PC-3 (cell line): ENCODE measurements around the gene AP5S1. TPM values are rescaled to one million over a fixed set of nuclear protein-coding genes. Genes with fewer than 3 reads are reported as not detected.
"Not testable (repeated sequence)": the region's sequence is repeated elsewhere in the genome, so short reads cannot be mapped to it uniquely, and the experiment has no call there.

Experiments used
- ATAC-seq: fragments of 200-7000 bp; cut with Tn5 transposase; 2 replicates; pipeline ENCODE4 v1.9.1; 2020; ENCODE audit warnings: mild to moderate bottlenecking, moderate library complexity
- BruUV-seq: library from RNA; stranded (reverse); fragments of 400-500 nt; replicated peaks from 2 replicates; lab custom pipeline; 2021; lab: Mats Ljungman, UMichigan
- CTCF ChIA-PET: fragments of 300-600 bp; sonication (Branson Sonifier 250); formaldehyde crosslinking; loops from one replicate; lab custom pipeline; 2022; ENCODE audit warnings: antibody characterized with exemption; lab: Charles Lee
- POLR2A ChIA-PET: fragments of 300-600 bp; sonication (Branson Sonifier 250); formaldehyde crosslinking; loops from one replicate; lab custom pipeline; 2022; ENCODE audit warnings: antibody characterized with exemption; ENCODE audit not compliant: unreplicated experiment; lab: Charles Lee
- DNase-seq: peaks from one replicate; pipeline ENCODE4 v3.0.0-alpha.2; 2015
- H2AFZ ChIP-seq: fragments of 300-600 bp; sonication (generic); 2 replicates; pipeline ENCODE4 v1.6.0; 2016; ENCODE audit warnings: antibody characterized with exemption, low read length
- H3F3A ChIP-seq: fragments of 300-600 bp; sonication (generic); one replicate; pipeline ENCODE4 v1.6.0; 2017; ENCODE audit warnings: antibody characterized with exemption, low read length, control low read depth, mild to moderate bottlenecking; ENCODE audit not compliant: unreplicated experiment
- H3K27ac ChIP-seq: fragments of 300-600 bp; sonication (generic); 2 replicates; pipeline ENCODE4 v1.5.1; 2016; ENCODE audit warnings: mild to moderate bottlenecking, low read length
- H3K27me3 ChIP-seq: fragments of 300-600 bp; sonication (generic); 2 replicates; pipeline ENCODE4 v1.6.1; 2016; ENCODE audit warnings: low read length, mixed read lengths
- H3K36me3 ChIP-seq: fragments of 300-600 bp; sonication (generic); 2 replicates; pipeline ENCODE4 v1.6.1; 2016; ENCODE audit warnings: low read depth, mixed run types, low read length, mixed read lengths
- H3K4me1 ChIP-seq: fragments of 300-600 bp; sonication (generic); 2 replicates; pipeline ENCODE4 v1.5.1; 2016; ENCODE audit warnings: low read length; ENCODE audit not compliant: insufficient read depth
- H3K4me2 ChIP-seq: fragments of 300-600 bp; sonication (generic); 2 replicates; pipeline ENCODE4 v1.6.0; 2016; ENCODE audit warnings: low read length
- H3K4me3 ChIP-seq: fragments of 300-600 bp; sonication (generic); 2 replicates; pipeline ENCODE4 v1.5.1; 2016; ENCODE audit warnings: mild to moderate bottlenecking, low read length, mixed read lengths
- H3K79me2 ChIP-seq: fragments of 300-600 bp; sonication (generic); 2 replicates; pipeline ENCODE4 v1.6.1; 2017; ENCODE audit warnings: low read length, mixed read lengths
- H3K9ac ChIP-seq: fragments of 300-600 bp; sonication (generic); 2 replicates; pipeline ENCODE4 v1.6.0; 2016; ENCODE audit warnings: mild to moderate bottlenecking, low read length
- H3K9me2 ChIP-seq: fragments of 300-600 bp; sonication (generic); replicated peaks from 2 replicates; pipeline ENCODE4 v1.6.1; 2016; ENCODE audit warnings: mixed run types, low read length, mixed read lengths
- H3K9me3 ChIP-seq: fragments of 300-600 bp; sonication (generic); 2 replicates; pipeline ENCODE4 v1.6.1; 2016; ENCODE audit warnings: low read length, mixed read lengths
- H4K20me1 ChIP-seq: fragments of 300-600 bp; sonication (generic); 2 replicates; pipeline ENCODE4 v1.6.1; 2016; ENCODE audit warnings: low read length, mixed read lengths
- EZH2 ChIP-seq: fragments of 300-600 bp; sonication (generic); IDR thresholded peaks from one replicate; pipeline ENCODE4 v1.6.1; 2017; ENCODE audit warnings: antibody characterized with exemption, mild to moderate bottlenecking, low read length; ENCODE audit not compliant: unreplicated experiment
- EZH2phosphoT487 ChIP-seq: fragments of 300-600 bp; sonication (generic); IDR thresholded peaks from 2 replicates; pipeline ENCODE4 v1.6.1; 2018; ENCODE audit warnings: mild to moderate bottlenecking, antibody characterized with exemption, low read length, borderline replicate concordance
- intact Hi-C: fragments of 100-400 bp; cut with micrococcal nuclease; formaldehyde crosslinking; loops from 2 replicates; pipeline ENCODE4 v1.9.0; 2023
- total RNA-seq: library from RNA; depleted of rRNA; stranded (reverse); fragments of >200 nt; gene quantifications from 2 replicates; pipeline ENCODE4 v1.2.3, GENCODE V29; 2014
- TF ChIP-seq, protein P1 (sequence below): fragments of 300-600 bp; sonication (generic); conservative IDR thresholded peaks from 2 replicates; pipeline ENCODE4 v1.5.1; 2017; ENCODE audit warnings: antibody characterized with exemption, low read depth, mild to moderate bottlenecking, low read length

AP5S1 gene
- total RNA-seq, 1 experiment from 2014 or later, result 31.4 TPM

DNA sequence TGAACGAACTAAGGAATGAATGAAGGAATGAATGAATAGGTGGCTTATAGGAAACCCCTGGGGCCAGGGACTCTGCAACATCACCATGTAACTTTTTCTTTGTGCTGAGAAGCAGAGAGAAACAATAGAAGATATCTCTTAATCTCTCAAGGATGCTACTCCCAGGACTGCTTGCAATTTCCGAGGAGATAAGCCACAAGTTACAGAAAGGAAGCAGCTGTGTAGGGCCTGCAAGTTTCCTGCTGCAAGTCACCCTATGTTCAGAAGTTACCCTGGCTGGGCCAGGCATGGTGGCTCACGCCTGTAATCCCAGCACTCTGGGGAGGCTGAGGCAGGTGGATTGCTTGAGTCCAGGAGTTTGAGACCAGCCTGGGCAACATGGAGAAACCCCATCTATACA lies 19.0 kb downstream of the AP5S1 start:
- Histone ChIP-seq H3F3A (no peaks in the 10 kb centered on the region), H3K9me3 (no peaks in the 10 kb centered on the region), H2AFZ (no peak overlapping the region), H3K4me3 (no peak overlapping the region), H3K79me2 (no peaks in the 10 kb centered on the region), H3K36me3 (no peaks in the 10 kb centered on the region), H3K9me2 (no peaks in the 10 kb centered on the region), H3K27ac (no peak overlapping the region), H3K4me2 (no peak overlapping the region), H4K20me1 (no peaks in the 10 kb centered on the region), H3K9ac (no peak overlapping the region), H3K27me3 (no peaks in the 10 kb centered on the region), H3K4me1 (peaks cover 33% of the 10 kb centered on the region)
- BruUV-seq, result no TSS peak
- DNase-seq, result no peak
- ChIA-PET CTCF (no interaction called here), POLR2A (no interaction called here)
- intact Hi-C loops, result no loop called here
- ATAC-seq, result no peak
- TF ChIP-seq EZH2 (no peak), EZH2phosphoT487 (no peak)
- TF ChIP-seq, protein P1, sequence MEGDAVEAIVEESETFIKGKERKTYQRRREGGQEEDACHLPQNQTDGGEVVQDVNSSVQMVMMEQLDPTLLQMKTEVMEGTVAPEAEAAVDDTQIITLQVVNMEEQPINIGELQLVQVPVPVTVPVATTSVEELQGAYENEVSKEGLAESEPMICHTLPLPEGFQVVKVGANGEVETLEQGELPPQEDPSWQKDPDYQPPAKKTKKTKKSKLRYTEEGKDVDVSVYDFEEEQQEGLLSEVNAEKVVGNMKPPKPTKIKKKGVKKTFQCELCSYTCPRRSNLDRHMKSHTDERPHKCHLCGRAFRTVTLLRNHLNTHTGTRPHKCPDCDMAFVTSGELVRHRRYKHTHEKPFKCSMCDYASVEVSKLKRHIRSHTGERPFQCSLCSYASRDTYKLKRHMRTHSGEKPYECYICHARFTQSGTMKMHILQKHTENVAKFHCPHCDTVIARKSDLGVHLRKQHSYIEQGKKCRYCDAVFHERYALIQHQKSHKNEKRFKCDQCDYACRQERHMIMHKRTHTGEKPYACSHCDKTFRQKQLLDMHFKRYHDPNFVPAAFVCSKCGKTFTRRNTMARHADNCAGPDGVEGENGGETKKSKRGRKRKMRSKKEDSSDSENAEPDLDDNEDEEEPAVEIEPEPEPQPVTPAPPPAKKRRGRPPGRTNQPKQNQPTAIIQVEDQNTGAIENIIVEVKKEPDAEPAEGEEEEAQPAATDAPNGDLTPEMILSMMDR, result no peak

DNA sequence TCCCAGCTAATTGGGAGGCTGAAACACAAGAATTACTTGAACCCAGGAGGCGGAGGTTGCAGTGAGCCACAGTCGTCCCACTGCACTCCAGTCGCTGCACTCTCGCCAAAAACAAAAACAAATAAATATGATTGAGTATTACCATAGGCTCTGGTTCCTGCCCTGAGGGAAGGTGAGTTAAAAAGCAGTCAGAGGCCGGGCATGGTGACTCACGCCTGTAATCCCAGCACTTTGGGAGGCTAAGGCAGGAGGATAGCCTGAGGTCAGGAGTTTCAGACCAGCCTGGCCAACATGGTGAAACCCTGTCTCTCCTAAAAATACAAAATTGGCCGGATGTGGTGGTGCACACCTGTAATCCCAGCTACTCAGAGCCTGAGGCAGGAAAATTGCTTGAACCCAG lies 19.9 kb downstream of the AP5S1 start:
- BruUV-seq, H3K36me3 ChIP-seq, POLR2A ChIA-PET, intact Hi-C loops, H3F3A ChIP-seq, H2AFZ ChIP-seq, H3K4me3 ChIP-seq, H3K27me3 ChIP-seq, CTCF ChIA-PET, H3K9me3 ChIP-seq, H4K20me1 ChIP-seq, H3K9me2 ChIP-seq, H3K79me2 ChIP-seq: not testable (repeated sequence)
- DNase-seq (peak; percentile 93), ATAC-seq (peak; percentile 79)
- Histone ChIP-seq H3K4me1 (peaks cover 38% of the 10 kb centered on the region), H3K4me2 (0 out of 2 replicates have a peak overlapping the region, but pooled peaks have one; percentile 18), H3K27ac (peak overlapping the region; percentile 81), H3K9ac (peak overlapping the region; percentile 18; the same call in 1 of the 2 replicates)

DNA sequence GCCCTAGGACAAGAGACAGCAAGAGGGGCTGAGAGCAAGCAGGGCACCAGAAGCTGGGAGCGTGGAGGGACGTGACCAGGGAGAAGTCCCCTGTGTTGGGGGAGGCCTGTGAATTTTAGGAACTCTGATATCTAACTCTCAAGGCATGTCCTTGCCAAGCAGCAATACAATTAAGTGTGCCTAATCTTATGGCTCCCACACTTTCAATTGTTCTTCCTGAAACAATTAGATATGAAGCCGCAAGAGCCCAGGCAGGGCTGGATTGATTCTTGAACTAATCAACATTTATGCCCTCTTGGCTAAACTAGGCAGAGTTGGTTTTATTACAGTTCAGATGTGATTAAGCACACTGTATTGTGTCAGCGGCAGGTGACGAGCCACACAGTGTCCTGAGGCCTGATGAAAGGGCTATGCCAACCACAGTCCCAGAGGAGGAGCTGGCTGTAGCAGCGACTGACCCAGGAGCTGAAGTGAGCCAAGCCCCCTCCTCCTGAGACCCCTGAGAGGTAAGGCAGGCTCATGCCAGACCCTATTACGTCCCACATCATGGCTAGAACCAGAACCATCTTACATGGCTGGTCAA lies 22.1 kb downstream of the AP5S1 start:
- CTCF ChIA-PET, result no interaction called here
- DNase-seq, result no peak
- H4K20me1 ChIP-seq, result no peaks in the 10 kb centered on the region
- no peak for TF ChIP-seq EZH2phosphoT487
- H3K79me2 ChIP-seq, result peaks cover 13% of the 10 kb centered on the region
- no peak overlapping the region for H3K4me2 ChIP-seq
- POLR2A ChIA-PET, result no interaction called here
- ATAC-seq, result no peak
- peaks cover 50% of the 10 kb centered on the region for H3K4me1 ChIP-seq
- intact Hi-C loops, result no loop called here
- peak overlapping the region; percentile 79 for H3K27ac ChIP-seq
- no peak overlapping the region for H3K4me3 ChIP-seq
- no peaks in the 10 kb centered on the region for H3K9me2 ChIP-seq
- H3K9me3 ChIP-seq, result no peaks in the 10 kb centered on the region
- BruUV-seq, result no TSS peak
- H3K36me3 ChIP-seq, result no peaks in the 10 kb centered on the region
- no peaks in the 10 kb centered on the region for H3F3A ChIP-seq
- no peaks in the 10 kb centered on the region for H3K27me3 ChIP-seq
- no peak overlapping the region for H2AFZ ChIP-seq
- H3K9ac ChIP-seq, result peak overlapping the region; percentile 46; the same call in 1 of the 2 replicates
